ENCODE data around the gene ALCAM.

Gene ALCAM

DNA sequence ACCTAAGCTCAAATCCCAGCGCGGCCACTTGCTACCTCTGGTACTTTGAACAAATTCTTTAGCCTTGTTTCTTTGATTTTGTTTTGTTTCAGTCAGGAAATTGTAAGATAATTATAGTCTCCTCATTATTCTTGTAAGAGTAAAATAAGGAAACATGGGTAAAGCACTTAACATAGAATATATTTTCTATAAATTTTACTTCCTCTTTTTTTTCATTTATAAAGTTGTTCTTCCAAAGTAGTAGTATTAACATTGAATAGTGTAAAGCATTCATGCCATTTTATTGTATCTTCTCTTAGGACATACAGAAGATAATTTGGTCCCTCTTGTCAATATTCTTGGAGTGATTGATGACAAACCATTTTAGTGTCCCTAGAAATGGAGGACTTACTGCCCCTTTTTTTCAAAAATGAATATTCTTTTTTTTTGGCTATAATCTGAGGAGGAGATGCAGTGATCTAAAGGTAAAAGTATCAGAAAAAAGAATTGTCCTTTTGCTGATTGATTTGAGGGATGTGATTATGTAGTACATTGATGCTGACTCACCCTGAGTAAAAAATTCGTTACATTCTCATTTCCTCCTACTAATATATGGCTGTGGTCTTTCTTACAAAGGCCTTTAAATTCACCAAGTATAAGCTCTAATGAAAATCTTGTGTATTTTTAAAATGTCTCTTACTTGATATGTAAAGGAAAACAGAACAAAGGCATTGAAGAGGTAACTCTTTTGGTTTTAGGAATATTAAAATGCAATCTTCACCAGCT lies 51.0 kb downstream of the ALCAM start:
- no peak overlapping the region for H3K9ac ChIP-seq (ENCODE audit: low read length)
- H3K4me1 ChIP-seq (ENCODE audit: control insufficient read depth, low read depth, low read length): no peaks in the 10 kb centered on the region
- no peaks in the 10 kb centered on the region for H3K9me3 ChIP-seq (ENCODE audit: control insufficient read depth, low read depth, low read length)
- no peak overlapping the region for H3K27ac ChIP-seq (ENCODE audit: low read length)
- H3K36me3 ChIP-seq (ENCODE audit: control insufficient read depth, low read depth, low read length): no peaks in the 10 kb centered on the region
- H3K4me3 ChIP-seq (ENCODE audit: low read length): no peak overlapping the region
- H3K27me3 ChIP-seq (ENCODE audit: control insufficient read depth, insufficient read depth, low read length): no peaks in the 10 kb centered on the region

DNA sequence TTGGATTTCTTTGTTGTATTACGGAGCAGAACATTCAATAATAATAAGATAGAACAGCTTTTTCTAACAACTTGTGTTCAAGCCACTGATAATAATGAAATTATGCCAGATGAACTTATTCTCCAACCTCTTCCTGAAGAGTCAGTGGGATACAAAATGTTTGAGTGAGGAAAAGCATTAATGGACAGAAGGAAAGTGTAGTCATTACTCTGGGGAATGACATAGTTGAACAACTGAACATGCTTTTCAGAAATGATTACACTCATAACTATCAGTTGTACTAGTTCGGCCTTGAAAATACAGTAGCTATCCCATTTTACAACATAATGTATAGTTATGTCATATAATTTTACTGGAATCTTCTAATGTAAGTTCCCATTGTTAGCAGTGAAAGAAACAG lies 55.9 kb downstream of the ALCAM start:
- H3K27me3 ChIP-seq (ENCODE audit: control insufficient read depth, insufficient read depth, low read length): no peaks in the 10 kb centered on the region
- no peak overlapping the region for H3K27ac ChIP-seq (ENCODE audit: low read length)
- H3K9ac ChIP-seq (ENCODE audit: low read length): no peak overlapping the region
- H3K36me3 ChIP-seq (ENCODE audit: control insufficient read depth, low read depth, low read length): no peaks in the 10 kb centered on the region
- H3K9me3 ChIP-seq (ENCODE audit: control insufficient read depth, low read depth, low read length): no peaks in the 10 kb centered on the region
- peaks cover 3% of the 10 kb centered on the region for H3K4me1 ChIP-seq (ENCODE audit: control insufficient read depth, low read depth, low read length)
- no peak overlapping the region for H3K4me3 ChIP-seq (ENCODE audit: low read length)

DNA sequence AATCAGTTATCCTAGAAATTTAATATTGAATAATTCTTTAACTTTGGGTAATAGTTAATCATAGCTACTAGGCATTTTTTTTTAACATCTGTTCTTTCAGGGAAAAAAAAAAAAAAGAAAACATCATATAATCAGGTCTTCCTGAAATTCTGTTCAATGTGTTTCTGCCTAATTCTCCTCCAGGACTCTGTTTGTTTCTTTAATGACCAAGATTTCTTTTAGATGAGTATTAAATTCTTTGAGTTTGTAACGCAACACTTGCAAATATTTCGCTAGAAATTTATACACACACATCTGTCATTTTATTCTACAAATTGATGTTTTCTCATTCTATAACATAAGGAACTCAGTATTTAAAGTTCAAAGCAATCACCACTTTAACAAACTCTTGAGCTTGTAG lies 56.7 kb downstream of the ALCAM start:
- Histone ChIP-seq H3K27me3 (ENCODE audit: control insufficient read depth, insufficient read depth, low read length) (no peaks in the 10 kb centered on the region), H3K36me3 (ENCODE audit: control insufficient read depth, low read depth, low read length) (no peaks in the 10 kb centered on the region), H3K9ac (ENCODE audit: low read length) (no peak overlapping the region), H3K27ac (ENCODE audit: low read length) (no peak overlapping the region), H3K9me3 (ENCODE audit: control insufficient read depth, low read depth, low read length) (no peaks in the 10 kb centered on the region), H3K4me3 (ENCODE audit: low read length) (no peak overlapping the region), H3K4me1 (ENCODE audit: control insufficient read depth, low read depth, low read length) (peaks cover 3% of the 10 kb centered on the region)

DNA sequence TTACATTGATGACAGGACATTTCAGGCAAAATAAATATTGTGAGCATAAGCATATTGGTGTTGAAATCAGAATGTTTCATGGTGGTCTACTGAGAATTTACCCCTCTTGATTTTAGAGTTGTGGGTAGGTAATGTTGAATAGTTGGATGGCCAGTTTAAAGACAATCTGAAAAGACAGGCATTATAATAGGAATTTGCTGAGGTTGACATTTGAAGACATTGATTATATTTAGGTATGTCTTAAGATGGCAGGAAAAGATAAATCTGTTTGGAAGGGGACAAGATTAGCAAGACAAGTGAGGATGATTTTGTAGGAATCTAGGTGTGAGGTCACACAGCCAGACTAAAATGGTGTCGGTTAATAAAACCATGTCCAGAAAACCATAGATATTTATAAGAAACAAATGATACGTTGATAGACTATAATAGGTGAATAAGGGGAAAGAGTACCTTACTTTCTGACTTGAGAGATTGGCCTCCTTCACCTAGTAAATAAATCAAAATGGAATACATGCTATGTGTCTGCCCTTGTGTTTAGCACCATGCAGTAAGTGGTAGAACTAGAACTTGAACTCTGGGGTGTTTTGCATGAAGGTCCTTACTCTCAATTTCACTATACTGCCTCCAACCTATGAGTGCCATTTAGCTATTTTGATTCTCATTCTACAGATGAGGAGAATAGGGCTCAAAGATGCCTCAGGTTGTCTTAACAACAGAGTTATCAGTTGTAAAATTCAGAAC lies 57.9 kb downstream of the ALCAM start:
- Histone ChIP-seq H3K4me1 (ENCODE audit: control insufficient read depth, low read depth, low read length) (peaks cover 3% of the 10 kb centered on the region), H3K27ac (ENCODE audit: low read length) (no peak overlapping the region), H3K9ac (ENCODE audit: low read length) (no peak overlapping the region), H3K36me3 (ENCODE audit: control insufficient read depth, low read depth, low read length) (no peaks in the 10 kb centered on the region), H3K27me3 (ENCODE audit: control insufficient read depth, insufficient read depth, low read length) (no peaks in the 10 kb centered on the region), H3K4me3 (ENCODE audit: low read length) (no peak overlapping the region), H3K9me3 (ENCODE audit: control insufficient read depth, low read depth, low read length) (no peaks in the 10 kb centered on the region)

DNA sequence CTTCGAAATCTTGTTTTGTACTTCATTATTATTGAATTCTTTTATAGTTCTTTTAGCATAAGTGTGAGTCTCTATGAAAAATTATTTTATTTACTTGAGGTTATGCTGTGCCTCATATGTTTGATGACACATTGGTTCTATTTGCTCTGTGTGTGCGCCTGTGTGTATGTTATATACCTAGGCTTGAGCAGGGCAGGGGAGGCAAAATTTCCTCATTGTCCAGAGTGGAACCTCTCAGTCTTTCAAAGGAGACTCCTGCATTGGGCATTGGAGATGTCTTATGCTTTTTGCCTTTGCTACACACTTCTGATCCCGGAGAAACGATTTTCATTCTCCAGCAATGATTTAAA lies 58.4 kb downstream of the ALCAM start:
- H3K27ac ChIP-seq (ENCODE audit: low read length): no peak overlapping the region
- H3K9ac ChIP-seq (ENCODE audit: low read length): no peak overlapping the region
- peaks cover 3% of the 10 kb centered on the region for H3K4me1 ChIP-seq (ENCODE audit: control insufficient read depth, low read depth, low read length)
- no peaks in the 10 kb centered on the region for H3K36me3 ChIP-seq (ENCODE audit: control insufficient read depth, low read depth, low read length)
- no peak overlapping the region for H3K4me3 ChIP-seq (ENCODE audit: low read length)
- H3K27me3 ChIP-seq (ENCODE audit: control insufficient read depth, insufficient read depth, low read length): no peaks in the 10 kb centered on the region
- no peaks in the 10 kb centered on the region for H3K9me3 ChIP-seq (ENCODE audit: control insufficient read depth, low read depth, low read length)

DNA sequence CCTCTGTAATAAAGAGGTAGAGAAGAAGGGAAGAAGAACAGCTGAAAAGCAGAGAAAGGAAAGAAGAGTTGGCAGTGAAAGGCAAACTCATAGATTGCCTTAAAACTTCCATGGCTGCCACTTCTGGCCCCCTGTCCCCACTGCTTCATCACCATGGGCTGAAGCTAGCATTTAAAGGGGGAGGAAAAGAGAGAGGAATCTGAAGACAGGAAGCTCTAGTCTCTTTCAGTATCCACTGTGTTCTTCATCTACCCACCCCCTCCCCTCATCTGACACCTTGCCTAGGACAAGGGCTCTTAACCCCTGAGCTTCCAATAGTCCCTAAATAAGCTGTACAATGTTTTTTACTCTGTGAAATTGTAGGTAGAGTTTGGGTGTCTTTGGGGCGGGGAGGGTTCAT lies 60.6 kb downstream of the ALCAM start:
- Histone ChIP-seq H3K9ac (ENCODE audit: low read length) (no peak overlapping the region), H3K27me3 (ENCODE audit: control insufficient read depth, insufficient read depth, low read length) (no peaks in the 10 kb centered on the region), H3K4me1 (ENCODE audit: control insufficient read depth, low read depth, low read length) (peaks cover 3% of the 10 kb centered on the region), H3K4me3 (ENCODE audit: low read length) (no peak overlapping the region), H3K36me3 (ENCODE audit: control insufficient read depth, low read depth, low read length) (no peaks in the 10 kb centered on the region), H3K9me3 (ENCODE audit: control insufficient read depth, low read depth, low read length) (no peaks in the 10 kb centered on the region), H3K27ac (ENCODE audit: low read length) (no peak overlapping the region)

DNA sequence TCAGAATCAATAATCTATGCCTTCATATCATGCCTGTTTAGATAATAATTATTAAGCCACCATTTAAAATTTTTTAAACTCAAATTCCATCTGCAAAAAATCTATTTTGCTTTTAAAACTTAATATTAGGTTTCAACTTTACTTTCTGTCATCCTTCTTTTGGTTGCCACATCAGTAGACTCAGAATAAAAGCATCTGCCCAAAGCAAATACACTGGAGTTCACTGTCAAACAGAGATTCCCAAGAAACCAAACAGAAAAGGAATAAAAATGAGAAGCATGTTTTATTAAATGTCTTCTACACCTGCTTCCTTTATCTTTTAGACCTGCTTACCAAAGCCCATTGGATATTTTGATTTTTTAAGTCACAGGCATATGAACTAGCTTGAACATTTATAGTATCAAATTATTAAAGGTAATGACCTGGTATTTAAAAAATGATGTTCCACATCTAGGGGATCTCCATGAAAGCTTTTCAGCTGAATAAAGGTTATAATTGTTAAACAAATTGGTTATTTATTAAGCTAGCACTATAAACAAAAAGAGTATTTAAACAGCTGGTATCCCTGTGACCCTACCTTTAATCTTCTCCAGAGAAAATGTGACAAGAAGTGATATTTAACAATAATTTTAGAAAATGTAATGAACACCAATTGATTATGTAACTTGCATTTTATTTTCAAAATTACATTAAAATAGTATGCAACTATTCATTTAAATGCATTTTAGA lies 62.5 kb downstream of the ALCAM start:
- Histone ChIP-seq H3K9me3 (ENCODE audit: control insufficient read depth, low read depth, low read length) (no peaks in the 10 kb centered on the region), H3K4me3 (ENCODE audit: low read length) (no peak overlapping the region), H3K36me3 (ENCODE audit: control insufficient read depth, low read depth, low read length) (no peaks in the 10 kb centered on the region), H3K27ac (ENCODE audit: low read length) (no peak overlapping the region), H3K9ac (ENCODE audit: low read length) (no peak overlapping the region), H3K4me1 (ENCODE audit: control insufficient read depth, low read depth, low read length) (peaks cover 3% of the 10 kb centered on the region), H3K27me3 (ENCODE audit: control insufficient read depth, insufficient read depth, low read length) (no peaks in the 10 kb centered on the region)

DNA sequence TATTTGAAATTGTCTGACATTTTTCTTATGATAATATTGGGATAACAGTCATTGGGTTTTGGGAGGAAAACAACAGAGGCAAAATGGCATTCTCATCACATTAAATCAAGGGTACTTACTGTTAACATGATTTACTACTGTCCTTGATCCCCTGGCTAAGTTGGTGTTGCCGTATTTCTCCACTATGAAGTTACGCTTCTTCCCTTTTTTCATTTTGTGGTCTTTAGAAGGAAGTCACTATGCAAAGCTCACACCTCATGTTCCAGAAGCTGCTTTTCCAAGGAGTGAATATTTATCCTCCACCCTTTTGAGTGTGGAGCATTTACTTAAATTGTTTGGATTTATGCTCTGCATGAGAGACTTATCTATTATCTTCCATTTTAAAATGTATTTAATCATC lies 63.7 kb downstream of the ALCAM start:
- no peaks in the 10 kb centered on the region for H3K36me3 ChIP-seq (ENCODE audit: control insufficient read depth, low read depth, low read length)

DNA sequence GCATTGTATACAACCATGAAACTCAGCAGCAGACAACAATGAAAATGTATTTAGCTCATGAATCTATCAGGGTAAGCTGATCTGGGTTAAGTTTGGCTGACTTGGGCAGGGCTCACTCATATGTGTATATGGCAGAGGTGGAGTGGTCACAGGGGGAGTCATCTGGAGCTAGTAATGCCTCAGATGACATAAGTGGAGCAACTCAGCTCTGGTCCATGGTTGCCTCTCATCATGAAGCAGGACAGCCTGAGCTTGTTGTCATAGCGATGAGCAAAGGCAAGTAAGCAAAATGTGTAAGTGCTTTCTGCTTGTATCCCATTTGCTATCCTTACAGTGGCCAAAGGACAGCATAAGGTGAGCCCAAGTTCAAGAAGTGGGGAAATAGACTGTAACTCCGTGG lies 64.5 kb downstream of the ALCAM start:
- no peak overlapping the region for H3K9ac ChIP-seq (ENCODE audit: low read length)
- no peak overlapping the region for H3K4me3 ChIP-seq (ENCODE audit: low read length)
- no peaks in the 10 kb centered on the region for H3K36me3 ChIP-seq (ENCODE audit: control insufficient read depth, low read depth, low read length)

More for the DNA sequence above, 63.7 kb downstream of the ALCAM start:
- H3K4me1 ChIP-seq (ENCODE audit: control insufficient read depth, low read depth, low read length): peaks cover 3% of the 10 kb centered on the region
- no peak overlapping the region for H3K27ac ChIP-seq (ENCODE audit: low read length)
- H3K9me3 ChIP-seq (ENCODE audit: control insufficient read depth, low read depth, low read length): no peaks in the 10 kb centered on the region
- no peaks in the 10 kb centered on the region for H3K27me3 ChIP-seq (ENCODE audit: control insufficient read depth, insufficient read depth, low read length)
- H3K9ac ChIP-seq (ENCODE audit: low read length): no peak overlapping the region
- no peak overlapping the region for H3K4me3 ChIP-seq (ENCODE audit: low read length)

DNA sequence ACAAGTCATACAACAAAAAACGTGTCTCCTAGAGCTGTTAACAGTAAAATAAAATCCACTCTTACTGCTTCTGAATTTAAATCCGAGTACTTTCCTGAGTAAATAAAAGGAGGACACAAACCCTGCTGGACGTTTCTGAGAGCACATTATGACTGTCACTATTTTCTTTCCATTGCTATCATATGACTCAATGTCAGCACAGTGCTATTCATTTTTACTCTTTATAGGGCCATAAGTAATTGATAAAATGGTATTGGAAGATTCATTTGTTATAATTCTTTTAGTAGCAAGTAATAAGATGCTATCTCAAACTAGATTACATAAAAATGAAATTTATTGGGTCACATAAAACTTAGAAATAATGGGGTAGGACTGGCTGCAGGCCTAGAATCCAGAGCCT lies 68.6 kb downstream of the ALCAM start:
- Histone ChIP-seq H3K27me3 (ENCODE audit: control insufficient read depth, insufficient read depth, low read length) (no peaks in the 10 kb centered on the region), H3K4me3 (ENCODE audit: low read length) (no peak overlapping the region), H3K36me3 (ENCODE audit: control insufficient read depth, low read depth, low read length) (no peaks in the 10 kb centered on the region), H3K27ac (ENCODE audit: low read length) (no peak overlapping the region), H3K9me3 (ENCODE audit: control insufficient read depth, low read depth, low read length) (no peaks in the 10 kb centered on the region), H3K9ac (ENCODE audit: low read length) (no peak overlapping the region), H3K4me1 (ENCODE audit: control insufficient read depth, low read depth, low read length) (no peaks in the 10 kb centered on the region)

More for the DNA sequence above, 64.5 kb downstream of the ALCAM start:
- peaks cover 3% of the 10 kb centered on the region for H3K4me1 ChIP-seq (ENCODE audit: control insufficient read depth, low read depth, low read length)
- H3K27me3 ChIP-seq (ENCODE audit: control insufficient read depth, insufficient read depth, low read length): no peaks in the 10 kb centered on the region
- no peaks in the 10 kb centered on the region for H3K9me3 ChIP-seq (ENCODE audit: control insufficient read depth, low read depth, low read length)
- no peak overlapping the region for H3K27ac ChIP-seq (ENCODE audit: low read length)

DNA sequence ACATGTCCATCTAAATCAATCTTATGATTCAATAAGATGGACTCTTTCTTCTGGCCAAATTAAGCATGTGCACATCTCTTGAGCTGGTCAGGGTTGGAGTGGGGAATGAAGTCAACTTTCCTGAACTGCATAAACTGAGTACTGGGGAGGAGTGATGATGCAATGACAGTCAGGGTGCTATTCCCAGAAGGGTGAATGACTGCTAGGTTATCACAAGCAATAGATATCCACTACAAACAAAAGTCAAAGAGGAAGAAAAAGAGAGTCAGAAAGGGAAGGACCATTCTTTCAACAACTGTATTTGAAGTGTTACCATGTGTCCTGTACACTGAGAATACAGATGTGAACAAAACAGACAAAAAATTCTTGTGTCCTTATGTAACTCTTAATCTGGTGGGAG lies 70.0 kb downstream of the ALCAM start:
- no peaks in the 10 kb centered on the region for H3K9me3 ChIP-seq (ENCODE audit: control insufficient read depth, low read depth, low read length)
- H3K4me3 ChIP-seq (ENCODE audit: low read length): no peak overlapping the region
- no peaks in the 10 kb centered on the region for H3K27me3 ChIP-seq (ENCODE audit: control insufficient read depth, insufficient read depth, low read length)
- no peaks in the 10 kb centered on the region for H3K4me1 ChIP-seq (ENCODE audit: control insufficient read depth, low read depth, low read length)
- H3K9ac ChIP-seq (ENCODE audit: low read length): no peak overlapping the region
- no peak overlapping the region for H3K27ac ChIP-seq (ENCODE audit: low read length)
- H3K36me3 ChIP-seq (ENCODE audit: control insufficient read depth, low read depth, low read length): no peaks in the 10 kb centered on the region
